HepG2 (cell line): ENCODE results near the gene MRPL51. TPM values are rescaled to one million over a fixed set of nuclear protein-coding genes. Genes with fewer than 3 reads are reported as not detected.
A peak's percentile ranks its signal among the peaks of the same experiment; 100 is the strongest.

Experiments used
- DPF2 ChIP-seq: sonication (generic); formaldehyde crosslinking; IDR thresholded peaks from 2 replicates; pipeline ENCODE4 v1.4.0; 2020; ENCODE audit warnings: mild to moderate bottlenecking, low read depth, missing genetic modification reagents, borderline replicate concordance
- HCFC1 ChIP-seq: fragments of 150-350 bp; IDR thresholded peaks from 2 replicates; pipeline ENCODE4 v1.6.1; 2014; ENCODE audit warnings: low read depth, low read length
- HDAC1 ChIP-seq: sonication (generic); formaldehyde crosslinking; IDR thresholded peaks from 2 replicates; pipeline ENCODE4 v1.5.1; 2020; ENCODE audit warnings: mild to moderate bottlenecking, missing genetic modification reagents
- HMGA1 ChIP-seq: sonication (generic); formaldehyde crosslinking; conservative IDR thresholded peaks from 2 replicates; pipeline ENCODE4 v1.4.0; 2020; ENCODE audit warnings: missing genetic modification reagents
- HOXA3 ChIP-seq: sonication (generic); formaldehyde crosslinking; IDR thresholded peaks from 2 replicates; pipeline ENCODE4 v1.5.0; 2020; ENCODE audit warnings: missing genetic modification reagents
- NR2C2 ChIP-seq: sonication (generic); formaldehyde crosslinking; IDR thresholded peaks from 2 replicates; pipeline ENCODE4 v1.4.0; 2020; ENCODE audit warnings: missing genetic modification reagents, mild to moderate bottlenecking, moderate library complexity, borderline replicate concordance
- POLR2AphosphoS2 ChIP-seq: IDR thresholded peaks from 2 replicates; pipeline ENCODE4 v1.6.1; 2011; ENCODE audit warnings: low read depth, low read length, improper control_type of control experiment
- SETDB1 ChIP-seq: sonication (generic); formaldehyde crosslinking; IDR thresholded peaks from 2 replicates; pipeline ENCODE4 v1.5.1; 2020; ENCODE audit warnings: missing genetic modification reagents, mild to moderate bottlenecking, borderline replicate concordance
- SMAD3 ChIP-seq: sonication (generic); formaldehyde crosslinking; IDR thresholded peaks from 2 replicates; pipeline ENCODE4 v1.4.0; 2020; ENCODE audit warnings: missing genetic modification reagents
- THAP11 ChIP-seq: IDR thresholded peaks from 2 replicates; pipeline ENCODE4 v1.6.1; 2016; ENCODE audit warnings: missing biosample characterization, missing genetic modification reagents
- ZFP36L2 ChIP-seq: sonication (generic); formaldehyde crosslinking; IDR thresholded peaks from 2 replicates; pipeline ENCODE4 v1.4.0; 2020; ENCODE audit warnings: missing genetic modification reagents
- ZFP90 ChIP-seq: sonication (generic); formaldehyde crosslinking; IDR thresholded peaks from 2 replicates; pipeline ENCODE4 v1.8.0; 2022; ENCODE audit warnings: missing genetic modification reagents, mild to moderate bottlenecking, inconsistent platforms, borderline replicate concordance
- ZNF10 ChIP-seq: sonication (generic); formaldehyde crosslinking; IDR thresholded peaks from 2 replicates; pipeline ENCODE4 v1.4.0; 2020; ENCODE audit warnings: mild to moderate bottlenecking, low read depth, missing genetic modification reagents, borderline replicate concordance
- ZNF337 ChIP-seq: sonication (generic); formaldehyde crosslinking; IDR thresholded peaks from 2 replicates; pipeline ENCODE4 v1.5.1; 2020; ENCODE audit warnings: missing genetic modification reagents, low read depth, mild to moderate bottlenecking, borderline replicate concordance
- ZNF431 ChIP-seq: sonication (generic); formaldehyde crosslinking; IDR thresholded peaks from 2 replicates; pipeline ENCODE4 v1.9.0; 2022; ENCODE audit warnings: missing genetic modification reagents, low read depth, mild to moderate bottlenecking, borderline replicate concordance
- ZNF496 ChIP-seq: sonication (generic); formaldehyde crosslinking; IDR thresholded peaks from 2 replicates; pipeline ENCODE4 v1.8.1; 2023; ENCODE audit warnings: mild to moderate bottlenecking, moderate library complexity, missing genetic modification reagents; ENCODE audit not compliant: insufficient replicate concordance
- ZNF607 ChIP-seq: sonication (generic); formaldehyde crosslinking; IDR thresholded peaks from 2 replicates; pipeline ENCODE4 v1.5.1; 2020; ENCODE audit warnings: missing genetic modification reagents, mild to moderate bottlenecking, borderline replicate concordance
- polyA plus RNA-seq, 8 experiments: library from polyadenylated mRNA; depleted of rRNA in 3 of 8; stranded (reverse) in 7 of 8; unstranded in 1 of 8; fragments of >200 nt; fragmentation: Illumina TruSeq in 4 of 8; extraction: Trizol in 4 of 8; gene quantifications; 2 replicates each; pipeline versions ENCODE4 v1.2.1 to v1.2.3, GENCODE V29; 2011 to 2016; ENCODE audit warnings: low read depth in 4 of 8, missing spikeins in 1 of 8, mixed read lengths in 1 of 8; ENCODE audit not compliant: insufficient read depth in 1 of 8
- total RNA-seq, 5 experiments: library from RNA; depleted of rRNA; stranded (reverse); fragments of >200 nt; fragmentation: Illumina TruSeq; extraction: Trizol; gene quantifications; 2 replicates each; pipeline ENCODE4 v1.2.3, GENCODE V29; 2016; ENCODE audit warnings: low read depth in 1 of 5
- TF ChIP-seq, protein P1 (sequence below): sonication (generic); formaldehyde crosslinking; IDR thresholded peaks from 2 replicates; pipeline ENCODE4 v1.4.0; 2020; ENCODE audit warnings: mild to moderate bottlenecking, low read depth, missing genetic modification reagents
- TF ChIP-seq, protein P2 (sequence below): sonication (generic); formaldehyde crosslinking; IDR thresholded peaks from 2 replicates; pipeline ENCODE4 v1.4.0; 2020; ENCODE audit warnings: low read depth, mild to moderate bottlenecking, missing genetic modification reagents
- TF ChIP-seq, protein P3 (sequence below): sonication (generic); formaldehyde crosslinking; IDR thresholded peaks from 2 replicates; pipeline ENCODE4 v1.4.0; 2020; ENCODE audit warnings: missing genetic modification reagents, borderline replicate concordance
- TF ChIP-seq, protein P4 (sequence below): sonication (generic); formaldehyde crosslinking; IDR thresholded peaks from 2 replicates; pipeline ENCODE4 v1.5.1; 2020; ENCODE audit warnings: mild to moderate bottlenecking, missing genetic modification reagents, borderline replicate concordance

The MRPL51 gene
- total and polyA plus RNA-seq, 2 of the 13 experiments (the other 11 are each of a cell fraction or from before 2014, with no cell fraction given): 64.8 to 278 TPM

DNA sequence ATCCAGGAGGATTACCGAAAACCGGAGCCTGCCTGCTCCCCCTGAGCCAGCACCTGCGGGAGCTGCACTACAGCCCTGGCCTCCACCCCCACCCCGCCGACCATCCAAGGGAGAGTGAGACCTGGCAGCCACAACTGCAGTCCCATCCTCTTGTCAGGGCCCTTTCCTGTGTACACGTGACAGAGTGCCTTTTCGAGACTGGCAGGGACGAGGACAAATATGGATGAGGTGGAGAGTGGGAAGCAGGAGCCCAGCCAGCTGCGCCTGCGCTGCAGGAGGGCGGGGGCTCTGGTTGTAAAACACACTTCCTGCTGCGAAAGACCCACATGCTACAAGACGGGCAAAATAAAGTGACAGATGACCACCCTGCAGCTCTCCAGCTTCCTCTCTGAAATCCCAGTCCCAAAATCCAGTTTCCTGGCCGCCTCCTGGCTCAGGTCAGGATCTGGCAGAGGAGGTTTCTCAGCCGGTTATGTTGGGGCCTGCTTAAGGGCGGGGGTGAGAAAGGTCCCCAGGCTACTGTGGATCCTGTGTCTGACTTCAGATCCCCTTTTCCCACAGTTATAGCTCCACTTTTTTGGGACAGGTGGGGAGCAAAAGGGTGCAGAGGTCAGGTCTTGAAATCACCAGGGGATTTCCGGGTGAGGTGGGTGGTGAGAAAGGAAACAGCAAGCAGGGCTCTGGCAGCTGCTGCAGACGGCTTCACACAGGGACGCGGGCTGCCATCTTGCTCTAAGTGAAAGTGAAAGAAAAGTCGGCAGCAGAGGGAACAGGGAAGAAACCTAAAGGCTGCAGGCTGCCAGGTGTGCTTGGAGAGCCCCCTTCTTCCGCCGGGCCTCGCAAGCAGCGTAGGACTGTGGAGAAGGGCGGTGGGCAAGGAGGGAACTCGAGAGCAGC is 41.5 kb downstream of the MRPL51 start, which contains the start of gene TAPBPL (continued):
- no peak for TF ChIP-seq SETDB1 (CRISPR knock-in tag)
- TF ChIP-seq SMAD3 (CRISPR knock-in tag): no peak
- TF ChIP-seq HCFC1: no peak
- no peak for TF ChIP-seq ZNF10 (CRISPR knock-in tag)
- no peak for TF ChIP-seq HMGA1 (CRISPR knock-in tag)
- no peak for TF ChIP-seq ZFP36L2 (CRISPR knock-in tag)
- peak; percentile 57 for TF ChIP-seq ZFP90 (CRISPR knock-in tag)
- peak; percentile 58 for TF ChIP-seq HOXA3 (CRISPR knock-in tag)
- no peak for TF ChIP-seq ZNF496 (CRISPR knock-in tag)
- TF ChIP-seq NR2C2 (CRISPR knock-in tag): peak; percentile 50; the same call in 1 of the 2 replicates
- peak; percentile 24 for TF ChIP-seq ZNF431 (CRISPR knock-in tag)
- TF ChIP-seq, protein P1, sequence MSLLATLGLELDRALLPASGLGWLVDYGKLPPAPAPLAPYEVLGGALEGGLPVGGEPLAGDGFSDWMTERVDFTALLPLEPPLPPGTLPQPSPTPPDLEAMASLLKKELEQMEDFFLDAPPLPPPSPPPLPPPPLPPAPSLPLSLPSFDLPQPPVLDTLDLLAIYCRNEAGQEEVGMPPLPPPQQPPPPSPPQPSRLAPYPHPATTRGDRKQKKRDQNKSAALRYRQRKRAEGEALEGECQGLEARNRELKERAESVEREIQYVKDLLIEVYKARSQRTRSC: no peak
- peak; percentile 21; the same call in 1 of the 2 replicates for TF ChIP-seq ZNF607
- TF ChIP-seq DPF2 (CRISPR knock-in tag): no peak
- TF ChIP-seq ZNF337 (CRISPR knock-in tag): peak; percentile 89
- no peak for TF ChIP-seq POLR2AphosphoS2
- TF ChIP-seq, protein P2, sequence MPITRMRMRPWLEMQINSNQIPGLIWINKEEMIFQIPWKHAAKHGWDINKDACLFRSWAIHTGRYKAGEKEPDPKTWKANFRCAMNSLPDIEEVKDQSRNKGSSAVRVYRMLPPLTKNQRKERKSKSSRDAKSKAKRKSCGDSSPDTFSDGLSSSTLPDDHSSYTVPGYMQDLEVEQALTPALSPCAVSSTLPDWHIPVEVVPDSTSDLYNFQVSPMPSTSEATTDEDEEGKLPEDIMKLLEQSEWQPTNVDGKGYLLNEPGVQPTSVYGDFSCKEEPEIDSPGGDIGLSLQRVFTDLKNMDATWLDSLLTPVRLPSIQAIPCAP (CRISPR knock-in tag): 0 out of 2 replicates have a peak, but pooled peaks have one; percentile 71
- TF ChIP-seq THAP11 (CRISPR knock-in tag): peak; percentile 46; the same call in 1 of the 2 replicates
- TF ChIP-seq, protein P3, sequence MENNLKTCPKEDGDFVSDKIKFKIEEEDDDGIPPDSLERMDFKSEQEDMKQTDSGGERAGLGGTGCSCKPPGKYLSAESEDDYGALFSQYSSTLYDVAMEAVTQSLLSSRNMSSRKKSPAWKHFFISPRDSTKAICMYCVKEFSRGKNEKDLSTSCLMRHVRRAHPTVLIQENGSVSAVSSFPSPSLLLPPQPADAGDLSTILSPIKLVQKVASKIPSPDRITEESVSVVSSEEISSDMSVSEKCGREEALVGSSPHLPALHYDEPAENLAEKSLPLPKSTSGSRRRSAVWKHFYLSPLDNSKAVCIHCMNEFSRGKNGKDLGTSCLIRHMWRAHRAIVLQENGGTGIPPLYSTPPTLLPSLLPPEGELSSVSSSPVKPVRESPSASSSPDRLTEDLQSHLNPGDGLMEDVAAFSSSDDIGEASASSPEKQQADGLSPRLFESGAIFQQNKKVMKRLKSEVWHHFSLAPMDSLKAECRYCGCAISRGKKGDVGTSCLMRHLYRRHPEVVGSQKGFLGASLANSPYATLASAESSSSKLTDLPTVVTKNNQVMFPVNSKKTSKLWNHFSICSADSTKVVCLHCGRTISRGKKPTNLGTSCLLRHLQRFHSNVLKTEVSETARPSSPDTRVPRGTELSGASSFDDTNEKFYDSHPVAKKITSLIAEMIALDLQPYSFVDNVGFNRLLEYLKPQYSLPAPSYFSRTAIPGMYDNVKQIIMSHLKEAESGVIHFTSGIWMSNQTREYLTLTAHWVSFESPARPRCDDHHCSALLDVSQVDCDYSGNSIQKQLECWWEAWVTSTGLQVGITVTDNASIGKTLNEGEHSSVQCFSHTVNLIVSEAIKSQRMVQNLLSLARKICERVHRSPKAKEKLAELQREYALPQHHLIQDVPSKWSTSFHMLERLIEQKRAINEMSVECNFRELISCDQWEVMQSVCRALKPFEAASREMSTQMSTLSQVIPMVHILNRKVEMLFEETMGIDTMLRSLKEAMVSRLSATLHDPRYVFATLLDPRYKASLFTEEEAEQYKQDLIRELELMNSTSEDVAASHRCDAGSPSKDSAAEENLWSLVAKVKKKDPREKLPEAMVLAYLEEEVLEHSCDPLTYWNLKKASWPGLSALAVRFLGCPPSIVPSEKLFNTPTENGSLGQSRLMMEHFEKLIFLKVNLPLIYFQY (CRISPR knock-in tag): no peak
- TF ChIP-seq, protein P4, sequence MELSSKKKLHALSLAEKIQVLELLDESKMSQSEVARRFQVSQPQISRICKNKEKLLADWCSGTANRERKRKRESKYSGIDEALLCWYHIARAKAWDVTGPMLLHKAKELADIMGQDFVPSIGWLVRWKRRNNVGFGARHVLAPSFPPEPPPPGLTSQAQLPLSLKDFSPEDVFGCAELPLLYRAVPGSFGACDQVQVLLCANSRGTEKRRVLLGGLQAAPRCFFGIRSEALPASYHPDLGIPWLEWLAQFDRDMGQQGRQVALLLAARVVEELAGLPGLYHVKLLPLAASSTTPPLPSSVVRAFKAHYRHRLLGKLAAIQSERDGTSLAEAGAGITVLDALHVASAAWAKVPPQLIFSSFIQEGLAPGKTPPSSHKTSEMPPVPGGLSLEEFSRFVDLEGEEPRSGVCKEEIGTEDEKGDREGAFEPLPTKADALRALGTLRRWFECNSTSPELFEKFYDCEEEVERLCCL (CRISPR knock-in tag): no peak
- peak; percentile 64 for TF ChIP-seq HDAC1 (CRISPR knock-in tag)
